Astrocyte (in vitro differentiated cells and primary cell): Measurements from ENCODE around the gene TRPM3.

Source experiments
- EZH2 ChIP-seq: IDR thresholded peaks from 2 replicates; pipeline ENCODE4 v1.6.1; 2012; ENCODE audit warnings: mild to moderate bottlenecking, low read length, inconsistent platforms; ENCODE audit not compliant: insufficient read depth
- TF ChIP-seq, protein P1 (sequence below): IDR thresholded peaks from 2 replicates; pipeline ENCODE4 v1.5.1; 2011; ENCODE audit warnings: low read depth, mild to moderate bottlenecking, inconsistent platforms, low read length, moderate library complexity; ENCODE audit not compliant: insufficient read depth

DNA sequence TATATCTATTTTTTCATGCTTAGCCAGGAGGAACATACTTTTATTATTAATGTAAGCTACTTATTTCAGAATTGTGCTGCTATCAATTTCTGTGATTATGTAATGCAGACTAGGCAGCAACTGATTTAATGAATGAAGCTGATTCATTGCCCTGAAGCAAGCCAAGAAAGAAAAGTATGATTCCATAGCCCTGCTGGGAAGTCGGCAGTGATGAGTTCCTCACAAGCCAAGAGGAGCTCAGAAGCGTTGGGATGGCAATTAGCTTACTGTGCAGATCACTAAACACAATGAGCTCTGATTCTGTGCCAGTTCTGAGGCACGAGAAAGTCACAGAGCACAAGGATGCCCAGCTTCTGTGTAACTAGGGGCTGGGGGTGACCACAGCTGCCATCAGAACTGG, 452.7 kb downstream of the TRPM3 start:
- TF ChIP-seq, protein P1, sequence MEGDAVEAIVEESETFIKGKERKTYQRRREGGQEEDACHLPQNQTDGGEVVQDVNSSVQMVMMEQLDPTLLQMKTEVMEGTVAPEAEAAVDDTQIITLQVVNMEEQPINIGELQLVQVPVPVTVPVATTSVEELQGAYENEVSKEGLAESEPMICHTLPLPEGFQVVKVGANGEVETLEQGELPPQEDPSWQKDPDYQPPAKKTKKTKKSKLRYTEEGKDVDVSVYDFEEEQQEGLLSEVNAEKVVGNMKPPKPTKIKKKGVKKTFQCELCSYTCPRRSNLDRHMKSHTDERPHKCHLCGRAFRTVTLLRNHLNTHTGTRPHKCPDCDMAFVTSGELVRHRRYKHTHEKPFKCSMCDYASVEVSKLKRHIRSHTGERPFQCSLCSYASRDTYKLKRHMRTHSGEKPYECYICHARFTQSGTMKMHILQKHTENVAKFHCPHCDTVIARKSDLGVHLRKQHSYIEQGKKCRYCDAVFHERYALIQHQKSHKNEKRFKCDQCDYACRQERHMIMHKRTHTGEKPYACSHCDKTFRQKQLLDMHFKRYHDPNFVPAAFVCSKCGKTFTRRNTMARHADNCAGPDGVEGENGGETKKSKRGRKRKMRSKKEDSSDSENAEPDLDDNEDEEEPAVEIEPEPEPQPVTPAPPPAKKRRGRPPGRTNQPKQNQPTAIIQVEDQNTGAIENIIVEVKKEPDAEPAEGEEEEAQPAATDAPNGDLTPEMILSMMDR: no peak
- TF ChIP-seq EZH2: no peak
